ENCODE measurements around the gene PDLIM7.
"Not testable (repeated sequence)": the region's sequence is repeated elsewhere in the genome, so short reads cannot be mapped to it uniquely, and the experiment has no call there.

PDLIM7 gene, protein sequence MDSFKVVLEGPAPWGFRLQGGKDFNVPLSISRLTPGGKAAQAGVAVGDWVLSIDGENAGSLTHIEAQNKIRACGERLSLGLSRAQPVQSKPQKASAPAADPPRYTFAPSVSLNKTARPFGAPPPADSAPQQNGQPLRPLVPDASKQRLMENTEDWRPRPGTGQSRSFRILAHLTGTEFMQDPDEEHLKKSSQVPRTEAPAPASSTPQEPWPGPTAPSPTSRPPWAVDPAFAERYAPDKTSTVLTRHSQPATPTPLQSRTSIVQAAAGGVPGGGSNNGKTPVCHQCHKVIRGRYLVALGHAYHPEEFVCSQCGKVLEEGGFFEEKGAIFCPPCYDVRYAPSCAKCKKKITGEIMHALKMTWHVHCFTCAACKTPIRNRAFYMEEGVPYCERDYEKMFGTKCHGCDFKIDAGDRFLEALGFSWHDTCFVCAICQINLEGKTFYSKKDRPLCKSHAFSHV

DNA sequence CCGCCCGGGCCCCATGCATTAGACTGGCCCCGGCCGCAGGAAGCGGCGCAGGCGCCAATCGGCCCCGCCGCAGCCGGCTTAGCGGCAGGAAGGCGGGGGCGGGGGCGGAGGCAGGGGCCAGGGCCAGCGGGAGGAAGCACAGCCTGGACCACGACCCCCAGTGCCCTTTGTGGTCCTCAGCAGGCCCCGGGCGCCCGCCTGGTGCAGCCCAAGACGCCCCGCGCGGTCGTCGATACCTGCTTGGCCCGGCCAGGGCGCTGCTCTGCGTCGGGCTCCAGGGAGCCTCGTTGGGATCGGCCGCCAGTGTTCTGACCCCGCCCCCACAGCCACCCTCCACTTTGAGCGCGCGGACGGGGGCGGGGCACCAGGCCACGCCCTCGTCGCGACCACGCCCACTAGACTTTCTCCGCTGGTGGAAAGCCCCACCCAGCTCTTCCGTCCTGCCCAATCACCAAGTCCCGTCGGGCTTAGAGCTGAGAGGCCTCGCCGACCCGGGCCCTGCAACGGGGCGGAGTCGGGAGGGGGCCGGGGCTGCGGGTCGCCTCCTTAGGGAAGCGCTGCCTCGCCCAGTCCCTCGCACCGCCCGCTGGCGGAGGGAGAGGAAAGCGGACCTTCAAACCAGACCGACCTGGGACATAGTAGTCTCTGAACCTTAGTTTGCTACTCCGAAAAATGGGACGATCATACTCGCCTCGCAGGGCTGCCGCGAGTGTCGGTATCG is at the start of gene PDLIM7:
TSS of gene PDLIM7 (minus strand) at position 313 of the 721 bp plus-strand sequence. CDS start 1,092 bp downstream, outside the sequence.
- in situ Hi-C loops (cut with HindIII; ENCODE audit: low pct_ligation_motif_present, low pct_unique_long_range_greater_than_20kb, low sequenced_read_pairs) = no loop called here
- peak; percentile 93 for DNase-seq

DNA sequence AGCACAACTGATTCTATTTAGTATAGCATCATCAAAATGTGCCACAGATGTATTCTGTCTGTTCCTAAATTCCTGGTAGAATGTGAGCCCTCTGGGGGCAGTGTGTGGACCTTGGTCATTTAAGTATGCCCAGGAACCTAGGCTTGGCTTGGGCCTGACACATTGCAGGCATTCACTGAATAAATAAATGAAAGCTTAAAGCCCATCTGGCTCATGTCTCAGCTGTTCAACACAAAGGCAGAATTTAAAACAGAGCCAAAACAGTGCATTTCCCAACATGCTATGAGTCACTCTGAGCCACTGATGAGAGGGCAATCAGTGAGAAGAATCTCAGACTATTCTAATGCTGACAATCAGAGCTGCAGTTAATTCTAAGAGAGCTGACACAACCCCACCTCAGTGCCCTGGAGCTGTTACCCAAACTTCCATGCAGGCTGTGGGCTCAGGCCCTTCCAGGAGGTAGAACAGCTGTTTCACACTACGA is 48.9 kb upstream of the PDLIM7 start:
- in situ Hi-C loops (cut with HindIII; ENCODE audit: low pct_ligation_motif_present, low pct_unique_long_range_greater_than_20kb, low sequenced_read_pairs) = no loop called here
- peak; percentile 37 for DNase-seq

- in situ Hi-C loops (cut with HindIII; ENCODE audit: low pct_ligation_motif_present, low pct_unique_long_range_greater_than_20kb, low sequenced_read_pairs) = no loop called here
- no peak for DNase-seq
Measured at GRCh38 chr5:177545487-177546257, 48.3 kb upstream of the PDLIM7 start.

DNA sequence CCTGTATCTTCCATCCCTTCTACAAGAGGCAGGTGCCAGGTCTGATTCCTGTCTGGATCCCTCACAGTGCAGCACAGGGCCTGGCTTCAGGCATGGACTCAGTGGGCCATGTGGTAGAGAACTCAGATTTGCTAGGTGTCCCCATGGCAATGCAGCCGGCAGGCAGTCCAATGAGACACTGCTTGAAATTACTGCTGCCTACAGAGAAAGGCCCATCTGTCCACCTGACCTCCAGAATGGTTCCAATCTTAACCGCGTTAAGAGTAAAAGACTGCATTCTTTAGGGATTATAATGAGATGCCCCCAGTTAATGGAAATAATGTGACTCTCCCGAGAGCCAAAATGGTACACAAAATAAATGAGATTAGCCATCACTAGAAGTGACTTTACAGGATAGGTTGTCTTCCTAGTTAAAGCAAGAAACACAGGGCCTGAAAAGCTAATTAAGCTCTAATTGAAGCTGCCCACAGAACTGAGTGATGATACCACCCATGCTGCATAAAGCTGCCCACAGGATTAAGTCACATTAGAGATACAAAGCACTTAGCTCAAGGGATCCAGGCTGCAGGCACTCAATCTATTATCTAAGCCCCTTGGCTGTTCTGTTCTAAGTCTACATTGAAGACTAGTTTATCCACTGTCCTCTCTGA is 45.5 kb upstream of the PDLIM7 start:
- in situ Hi-C loops (cut with HindIII; ENCODE audit: low pct_ligation_motif_present, low pct_unique_long_range_greater_than_20kb, low sequenced_read_pairs) = no loop called here
- no peak for DNase-seq

GRCh38 chr5:177540438-177540837 is 43.0 kb upstream of the PDLIM7 start:
- in situ Hi-C loops (cut with HindIII; ENCODE audit: low pct_ligation_motif_present, low pct_unique_long_range_greater_than_20kb, low sequenced_read_pairs) = no loop called here
- DNase-seq = no peak

GRCh38 chr5:177539411-177539810 is 42.0 kb upstream of the PDLIM7 start:
- in situ Hi-C loops (cut with HindIII; ENCODE audit: low pct_ligation_motif_present, low pct_unique_long_range_greater_than_20kb, low sequenced_read_pairs) = no loop called here
- DNase-seq = no peak

GRCh38 chr5:177538876-177539275 is 41.5 kb upstream of the PDLIM7 start:
- in situ Hi-C loops (cut with HindIII; ENCODE audit: low pct_ligation_motif_present, low pct_unique_long_range_greater_than_20kb, low sequenced_read_pairs) = no loop called here
- DNase-seq = no peak

DNA sequence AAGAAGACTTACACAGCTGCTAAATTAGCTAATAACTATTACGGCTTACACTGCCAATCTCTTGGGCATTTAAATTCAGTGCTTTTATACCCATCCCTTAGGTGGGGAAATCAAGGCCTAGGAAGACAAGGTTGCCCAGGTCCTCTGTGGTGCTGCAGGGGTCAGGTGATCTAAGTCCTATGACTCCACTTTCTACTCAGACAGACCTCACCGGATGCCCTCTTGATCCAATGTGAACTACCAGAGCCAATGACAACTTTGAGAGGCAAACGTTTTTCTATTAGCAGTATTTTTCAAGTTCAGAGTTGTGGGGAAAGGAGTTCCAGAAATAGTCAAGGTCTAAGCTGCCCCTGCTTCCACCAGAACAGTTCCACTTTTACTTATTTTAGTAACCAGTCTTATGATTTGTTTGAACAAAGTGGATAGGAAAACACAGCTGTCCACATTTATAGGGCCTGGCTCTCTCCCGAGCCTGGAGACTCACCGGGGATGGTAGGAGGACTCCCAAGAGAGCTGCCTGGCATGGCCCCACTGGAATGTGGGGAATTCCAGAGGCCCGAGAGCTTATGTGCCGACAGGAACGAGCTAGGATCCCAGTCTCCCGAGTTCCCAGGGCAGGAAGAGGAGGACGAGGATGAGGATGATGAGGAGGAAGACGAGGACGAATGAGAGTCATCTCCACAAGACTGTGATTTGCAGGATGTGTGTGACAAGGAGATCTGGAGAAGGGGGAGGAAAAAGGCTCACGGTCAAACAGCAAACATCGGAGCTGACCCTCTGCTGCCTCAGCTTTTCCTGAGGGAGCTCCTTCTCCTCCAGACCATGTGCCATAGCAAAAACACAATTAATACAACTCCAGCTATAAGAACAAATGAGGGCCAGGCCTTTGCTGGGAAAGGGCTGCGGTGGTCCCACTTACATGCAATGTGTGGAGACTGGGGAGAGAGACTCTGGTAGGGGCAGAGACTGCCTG is 40.3 kb upstream of the PDLIM7 start:
- DNase-seq = peak; percentile 74
- in situ Hi-C loops (cut with HindIII; ENCODE audit: low pct_ligation_motif_present, low pct_unique_long_range_greater_than_20kb, low sequenced_read_pairs) = no loop called here

GRCh38 chr5:177536386-177536785 is 39.0 kb upstream of the PDLIM7 start:
- in situ Hi-C loops (cut with HindIII; ENCODE audit: low pct_ligation_motif_present, low pct_unique_long_range_greater_than_20kb, low sequenced_read_pairs) = no loop called here
- DNase-seq = no peak

GRCh38 chr5:177535125-177535524 is 37.7 kb upstream of the PDLIM7 start:
- no peak for DNase-seq
- in situ Hi-C loops (cut with HindIII; ENCODE audit: low pct_ligation_motif_present, low pct_unique_long_range_greater_than_20kb, low sequenced_read_pairs) = no loop called here

DNA sequence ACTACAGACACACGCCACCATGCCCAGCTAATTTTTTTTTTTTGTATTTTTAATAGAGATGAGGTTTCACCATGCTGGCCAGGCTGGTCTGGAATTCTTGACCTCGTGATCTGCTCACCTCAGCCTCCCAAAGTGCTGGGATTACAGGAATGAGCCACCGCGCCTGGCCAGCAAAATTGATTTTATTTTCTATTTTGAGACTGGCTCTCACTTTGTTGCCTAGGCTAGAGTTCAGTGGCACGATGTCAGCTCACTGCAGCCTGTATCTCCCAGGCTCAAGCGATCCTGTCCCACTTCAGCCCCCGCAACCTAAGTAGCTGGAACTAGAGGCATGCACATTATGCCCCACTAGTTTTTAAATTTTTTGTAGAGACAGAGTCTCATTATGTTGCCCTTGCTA is 37.0 kb upstream of the PDLIM7 start:
- in situ Hi-C loops (cut with HindIII; ENCODE audit: low pct_ligation_motif_present, low pct_unique_long_range_greater_than_20kb, low sequenced_read_pairs); DNase-seq: not testable (repeated sequence)

DNA sequence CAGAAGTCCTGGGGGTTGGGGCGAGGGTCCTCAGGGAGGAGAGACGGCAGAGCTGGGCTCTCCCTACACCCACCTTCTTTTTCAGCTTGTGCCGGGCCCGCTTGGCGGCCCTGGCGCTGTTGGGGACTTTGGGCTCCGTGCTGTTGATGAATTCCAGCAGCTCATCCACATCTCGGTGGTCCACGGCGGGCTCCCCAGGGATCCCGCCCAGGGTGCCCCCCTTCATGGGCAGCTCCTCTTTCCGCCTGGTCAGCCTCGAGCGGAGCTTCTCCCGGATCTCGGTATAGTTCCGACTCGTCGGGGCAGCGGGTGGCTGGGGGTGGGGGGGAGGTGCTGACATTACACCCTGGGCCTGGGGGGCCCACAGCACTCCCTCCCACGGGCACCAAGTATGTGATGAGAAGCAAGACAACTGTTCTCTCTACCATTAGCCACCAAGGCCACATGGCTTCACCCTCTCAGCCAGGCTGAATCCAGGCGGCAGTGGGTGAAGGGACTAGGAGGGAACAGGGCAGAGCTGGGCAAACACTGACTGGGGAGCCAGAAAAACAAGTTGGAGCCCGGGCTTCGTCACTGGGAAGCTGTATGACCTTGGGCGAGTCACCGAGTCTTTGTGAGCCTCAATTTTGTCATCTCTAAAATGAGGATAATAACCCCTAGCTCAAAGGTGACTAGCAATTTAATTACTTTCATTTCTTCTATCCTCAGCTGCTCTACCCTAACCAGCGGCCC is 34.0 kb upstream of the PDLIM7 start:
- no peak for DNase-seq
- in situ Hi-C loops (cut with HindIII; ENCODE audit: low pct_ligation_motif_present, low pct_unique_long_range_greater_than_20kb, low sequenced_read_pairs) = no loop called here

GRCh38 chr5:177530638-177531037 is 33.2 kb upstream of the PDLIM7 start:
- in situ Hi-C loops (cut with HindIII; ENCODE audit: low pct_ligation_motif_present, low pct_unique_long_range_greater_than_20kb, low sequenced_read_pairs) = no loop called here
- no peak for DNase-seq

- in situ Hi-C loops (cut with HindIII; ENCODE audit: low pct_ligation_motif_present, low pct_unique_long_range_greater_than_20kb, low sequenced_read_pairs) = no loop called here
Measured at GRCh38 chr5:177529247-177530203, 32.1 kb upstream of the PDLIM7 start.

DNA sequence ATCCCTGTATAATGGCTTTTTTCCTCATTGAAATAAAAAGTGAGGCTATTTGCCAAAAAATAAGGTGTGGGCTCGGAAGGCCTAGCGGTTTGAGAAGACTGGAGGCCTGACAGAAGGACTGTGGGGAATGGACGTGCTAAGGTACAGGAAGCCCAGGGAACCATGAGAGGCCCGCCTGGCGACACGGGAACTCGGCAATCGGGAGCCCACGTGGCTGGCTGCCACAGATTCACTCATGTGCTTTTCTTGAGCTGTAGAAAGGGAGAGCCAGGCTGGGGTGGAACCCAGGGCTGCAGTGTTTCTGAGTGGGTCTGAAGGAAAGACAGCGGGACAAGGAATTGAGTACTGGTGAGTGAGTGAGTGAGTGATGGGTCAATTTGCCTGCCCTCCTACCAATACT is 31.2 kb upstream of the PDLIM7 start:
- in situ Hi-C loops (cut with HindIII; ENCODE audit: low pct_ligation_motif_present, low pct_unique_long_range_greater_than_20kb, low sequenced_read_pairs) = no loop called here
- no peak for DNase-seq

More at GRCh38 chr5:177529247-177530203, 32.1 kb upstream of the PDLIM7 start:
- no peak for DNase-seq

DNA sequence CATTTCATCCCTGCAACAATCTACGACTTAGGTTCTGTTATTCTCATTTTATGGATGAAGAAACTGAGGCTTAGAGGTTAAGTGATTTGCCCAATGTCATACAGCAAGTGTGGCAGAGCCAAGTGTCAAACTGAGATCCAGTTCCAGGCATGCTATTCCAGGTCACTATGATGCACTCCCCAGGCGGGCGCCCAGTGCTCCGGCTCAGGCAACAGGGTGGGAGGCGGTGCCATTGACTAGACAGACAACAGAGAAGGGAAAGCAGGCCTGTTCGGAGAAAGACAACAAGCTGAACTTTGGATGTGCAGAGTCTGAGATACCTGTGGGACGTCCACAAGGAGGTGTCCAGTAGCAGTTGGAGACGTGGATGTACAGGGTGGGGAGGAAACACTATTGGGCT is 30.2 kb upstream of the PDLIM7 start:
- DNase-seq = no peak
- in situ Hi-C loops (cut with HindIII; ENCODE audit: low pct_ligation_motif_present, low pct_unique_long_range_greater_than_20kb, low sequenced_read_pairs) = no loop called here

Data from ACHN (cell line).